HCT116 (cell line): Measurements from ENCODE around the gene GRIK4. TPM values are rescaled to one million over a fixed set of nuclear protein-coding genes. Genes with fewer than 3 reads are reported as not detected.

Source experiments
- ATAC-seq: fragments of 200-7000 bp; cut with Tn5 transposase; 2 replicates; pipeline ENCODE4 v1.9.1; 2020; ENCODE audit warnings: mild to moderate bottlenecking, moderate library complexity
- BruUV-seq: library from RNA; stranded (reverse); fragments of 400-500 nt; replicated peaks from 2 replicates; lab custom pipeline; 2021; lab: Mats Ljungman, UMichigan
- CTCF ChIA-PET: fragments of 300-600 bp; sonication (Branson Sonifier 250); formaldehyde crosslinking; loops from one replicate; lab custom pipeline; 2021; ENCODE audit warnings: antibody characterized with exemption; lab: Charles Lee
- POLR2A ChIA-PET: fragments of 300-600, 350-600 bp; sonication (Branson Sonifier 250); formaldehyde crosslinking; loops from one replicate; lab custom pipeline; 2021; ENCODE audit warnings: antibody characterized with exemption; lab: Charles Lee
- RAD21 ChIA-PET, 2 experiments: fragments of 300-600 bp; sonication (Branson Sonifier 250); formaldehyde crosslinking; loops; one replicate each; lab custom pipeline; 2023; ENCODE audit warnings: low total read pairs in 2 of 2; ENCODE audit not compliant: uncharacterized antibody in 2 of 2, unreplicated experiment in 2 of 2, low non-redundant PET in 1 of 2; lab: Charles Lee
- DNase-seq: peaks from one replicate; pipeline ENCODE4 v3.0.0-alpha.2; 2010; ENCODE audit warnings: low read depth, low spot score
- H2AFZ ChIP-seq: fragments of 200-600 bp; shearing (Covaris generic), sonication (generic); 2 replicates; pipeline ENCODE4 v1.6.1; 2017; ENCODE audit warnings: low read depth, mixed run types, mixed read lengths, antibody characterized with exemption, low read length; ENCODE audit not compliant: poor library complexity, severe bottlenecking
- H3K27ac ChIP-seq: 2 replicates; pipeline ENCODE4 v1.5.1; 2012; ENCODE audit warnings: low read depth, low read length
- H3K27me3 ChIP-seq: fragments of 200-600 bp; sonication (generic); 2 replicates; pipeline ENCODE4 v1.6.1; 2016; ENCODE audit warnings: mixed run types, low read length, mixed read lengths; ENCODE audit not compliant: insufficient read depth
- H3K36me3 ChIP-seq, 2 experiments: fragments of 200-500 bp in 1 of 2; fragments of 200-600 bp in 1 of 2; sonication (Bioruptor generic) in 1 of 2; sonication (generic) in 1 of 2; 2 replicates each; pipeline versions ENCODE4 v1.5.1 to v1.6.1; 2014 to 2016; ENCODE audit warnings: low read length in 2 of 2, inconsistent platforms in 1 of 2, mixed read lengths in 1 of 2, mixed run types in 1 of 2; ENCODE audit not compliant: insufficient read depth in 2 of 2, control insufficient read depth in 1 of 2
- H3K4me1 ChIP-seq, 2 experiments: fragments of 200-600 bp in 1 of 2; sonication (generic) in 1 of 2; 2 replicates each; pipeline versions ENCODE4 v1.5.1 to v1.6.1; 2012 to 2017; ENCODE audit warnings: low read length in 2 of 2, inconsistent platforms in 1 of 2, mild to moderate bottlenecking in 1 of 2, mixed read lengths in 1 of 2, mixed run types in 1 of 2, moderate library complexity in 1 of 2; ENCODE audit not compliant: insufficient read depth in 2 of 2, control insufficient read depth in 1 of 2
- H3K4me2 ChIP-seq: fragments of 200-600 bp; sonication (generic); 2 replicates; pipeline ENCODE4 v1.6.1; 2017; ENCODE audit warnings: mixed run types, low read length, mixed read lengths
- H3K4me3 ChIP-seq, 2 experiments: fragments of 200-600 bp in 1 of 2; sonication (generic) in 1 of 2; replicated peaks in 1 of 2; 2 replicates each; pipeline ENCODE4 v1.5.1; 2011 to 2016; ENCODE audit warnings: low read length in 2 of 2, control low read depth in 1 of 2, low read depth in 1 of 2, mild to moderate bottlenecking in 1 of 2, mixed read lengths in 1 of 2, mixed run types in 1 of 2
- H3K79me2 ChIP-seq: fragments of 200-600 bp; sonication (generic); 2 replicates; pipeline ENCODE4 v1.6.1; 2017; ENCODE audit warnings: mild to moderate bottlenecking, mixed run types, low read length, moderate library complexity, mixed read lengths; ENCODE audit not compliant: insufficient read depth
- H3K9ac ChIP-seq: fragments of 200-600 bp; sonication (generic); 2 replicates; pipeline ENCODE4 v1.6.1; 2016; ENCODE audit warnings: low read length, mixed read lengths
- H3K9me2 ChIP-seq: fragments of 200-600 bp; sonication (generic), shearing (Covaris generic); 2 replicates; pipeline ENCODE4 v1.6.1; 2017; ENCODE audit warnings: mixed run types, mild to moderate bottlenecking, moderate library complexity; ENCODE audit not compliant: insufficient read depth
- H3K9me3 ChIP-seq, 2 experiments: fragments of 200-500 bp in 1 of 2; fragments of 200-600 bp in 1 of 2; sonication (Bioruptor generic) in 1 of 2; sonication (generic) in 1 of 2; 2 replicates each; pipeline ENCODE4 v1.6.1; 2014 to 2017; ENCODE audit warnings: low read length in 2 of 2, mixed read lengths in 2 of 2, inconsistent platforms in 1 of 2, low read depth in 1 of 2, mild to moderate bottlenecking in 1 of 2, mixed run types in 1 of 2, moderate library complexity in 1 of 2; ENCODE audit not compliant: control insufficient read depth in 1 of 2, insufficient read depth in 1 of 2
- H4K20me1 ChIP-seq: fragments of 200-600 bp; sonication (generic), shearing (Covaris generic); 2 replicates; pipeline ENCODE4 v1.6.1; 2017; ENCODE audit warnings: mixed run types, mild to moderate bottlenecking, moderate library complexity; ENCODE audit not compliant: insufficient read depth
- ELF1 ChIP-seq: IDR thresholded peaks from 2 replicates; pipeline ENCODE4 v1.6.1; 2012; ENCODE audit warnings: low read depth, borderline replicate concordance
- EZH2 ChIP-seq: fragments of 200-600 bp; sonication (generic); IDR thresholded peaks from 2 replicates; pipeline ENCODE4 v1.6.1; 2017; ENCODE audit warnings: antibody characterized with exemption, mixed run types
- FOSL1 ChIP-seq: IDR thresholded peaks from 2 replicates; pipeline ENCODE4 v1.6.1; 2012; ENCODE audit warnings: low read depth
- JUND ChIP-seq: IDR thresholded peaks from 2 replicates; pipeline ENCODE4 v1.6.1; 2012
- MAX ChIP-seq: IDR thresholded peaks from 2 replicates; pipeline ENCODE4 v1.6.1; 2012
- POLR2A ChIP-seq: IDR thresholded peaks from 2 replicates; pipeline ENCODE4 v1.7.0; 2011; ENCODE audit warnings: borderline replicate concordance; ENCODE audit not compliant: insufficient read depth, insufficient read length; ENCODE audit errors: extremely low read depth
- RAD21 ChIP-seq: IDR thresholded peaks from 2 replicates; pipeline ENCODE4 v1.6.1; 2012; ENCODE audit warnings: low read depth, mild to moderate bottlenecking
- REST ChIP-seq: IDR thresholded peaks from 2 replicates; pipeline ENCODE4 v1.6.1; 2012; ENCODE audit warnings: low read depth
- SIN3A ChIP-seq: IDR thresholded peaks from 2 replicates; pipeline ENCODE4 v1.6.1; 2012; ENCODE audit warnings: low read depth
- TCF7L2 ChIP-seq: IDR thresholded peaks from 2 replicates; pipeline ENCODE4 v1.7.0; 2011; ENCODE audit warnings: borderline replicate concordance, inconsistent platforms; ENCODE audit not compliant: insufficient read depth, insufficient read length; ENCODE audit errors: extremely low read depth
- ZBTB33 ChIP-seq: IDR thresholded peaks from 2 replicates; pipeline ENCODE4 v1.6.1; 2011; ENCODE audit warnings: mild to moderate bottlenecking, low read length, moderate library complexity; ENCODE audit not compliant: insufficient replicate concordance; ENCODE audit errors: extremely low read depth
- intact Hi-C: fragments of 100-400 bp; cut with micrococcal nuclease; formaldehyde crosslinking; loops from 2 replicates; pipeline ENCODE4 v1.10.0; 2022
- total RNA-seq: library from RNA; stranded (reverse); gene quantifications from one replicate; pipeline ENCODE4 v1.2.1, GENCODE V29; 2021; ENCODE audit not compliant: unreplicated experiment

GRIK4 gene
- total RNA-seq, 1 experiment from 2014 or later: 0.52 TPM

- Histone ChIP-seq H3K4me1 (no peaks in the 10 kb centered on the region), H4K20me1 (no peaks in the 10 kb centered on the region), H3K79me2 (no peaks in the 10 kb centered on the region), H3K9ac (no peak overlapping the region), H3K4me3 (no peak overlapping the region)
- CTCF ChIA-PET: interaction anchor here (1.3 kb wide), 1 partner anchor 12 kb away, joined by 3 read pairs; no protein-coding TSS in a partner anchor
- TF ChIP-seq POLR2A: no peak
- no peak for TF ChIP-seq TCF7L2
- TF ChIP-seq ELF1: no peak
- TF ChIP-seq ZBTB33: no peak
- TF ChIP-seq, all 23 proteins: peak for 0
- no peak overlapping the region for H3K4me2 ChIP-seq
- H3K27ac ChIP-seq: no peak overlapping the region
- no peaks in the 10 kb centered on the region for H3K9me2 ChIP-seq
- no peak overlapping the region for H2AFZ ChIP-seq
- no TSS peak for BruUV-seq
- no peaks in the 10 kb centered on the region for H3K9me3 ChIP-seq
- no peaks in the 10 kb centered on the region for H3K36me3 ChIP-seq
- POLR2A ChIA-PET: no interaction called here
- intact Hi-C loops: no loop called here
- RAD21 ChIA-PET: no interaction called here
- DNase-seq (no peak), ATAC-seq (no peak)
- H3K27me3 ChIP-seq: peaks cover 26% of the 10 kb centered on the region; the same call in 1 of the 2 replicates
Measured at GRCh38 chr11:120647681-120648080, 136.1 kb downstream of the GRIK4 start.

GRCh38 chr11:120648771-120649170, 137.2 kb downstream of the GRIK4 start:
- ChIA-PET RAD21 (interaction anchor here in 1 of 2 experiments (1.0 kb wide), 1 partner anchor 19 kb away, joined by 3 read pairs; no protein-coding TSS in a partner anchor), CTCF (interaction anchor here (1.3 kb wide), 1 partner anchor 11 kb away, joined by 3 read pairs; no protein-coding TSS in a partner anchor), POLR2A (no interaction called here)
- H3K4me1 ChIP-seq: no peaks in the 10 kb centered on the region
- no peak overlapping the region for H3K9ac ChIP-seq
- H3K27ac ChIP-seq: no peak overlapping the region
- intact Hi-C loops: no loop called here
- no TSS peak for BruUV-seq
- no peaks in the 10 kb centered on the region for H3K9me2 ChIP-seq
- no peaks in the 10 kb centered on the region for H3K79me2 ChIP-seq
- no peaks in the 10 kb centered on the region for H3K36me3 ChIP-seq
- peaks cover 26% of the 10 kb centered on the region; the same call in 1 of the 2 replicates for H3K27me3 ChIP-seq
- no peak overlapping the region for H3K4me2 ChIP-seq
- H3K9me3 ChIP-seq: peaks cover 0 to 4% of the 10 kb centered on the region in 2 experiments; a peak in 1 of 4 replicates
- ATAC-seq (no peak), DNase-seq (no peak)
- H2AFZ ChIP-seq: no peak overlapping the region
- no peaks in the 10 kb centered on the region for H4K20me1 ChIP-seq
- H3K4me3 ChIP-seq: no peak overlapping the region
- TF ChIP-seq EZH2 (no peak), SIN3A (no peak), FOSL1 (no peak), REST (no peak), POLR2A (no peak), MAX (no peak), RAD21 (no peak), ZBTB33 (no peak), ELF1 (no peak), JUND (no peak)
